Measurements from ENCODE around the gene C3orf70.

Gene C3orf70

DNA sequence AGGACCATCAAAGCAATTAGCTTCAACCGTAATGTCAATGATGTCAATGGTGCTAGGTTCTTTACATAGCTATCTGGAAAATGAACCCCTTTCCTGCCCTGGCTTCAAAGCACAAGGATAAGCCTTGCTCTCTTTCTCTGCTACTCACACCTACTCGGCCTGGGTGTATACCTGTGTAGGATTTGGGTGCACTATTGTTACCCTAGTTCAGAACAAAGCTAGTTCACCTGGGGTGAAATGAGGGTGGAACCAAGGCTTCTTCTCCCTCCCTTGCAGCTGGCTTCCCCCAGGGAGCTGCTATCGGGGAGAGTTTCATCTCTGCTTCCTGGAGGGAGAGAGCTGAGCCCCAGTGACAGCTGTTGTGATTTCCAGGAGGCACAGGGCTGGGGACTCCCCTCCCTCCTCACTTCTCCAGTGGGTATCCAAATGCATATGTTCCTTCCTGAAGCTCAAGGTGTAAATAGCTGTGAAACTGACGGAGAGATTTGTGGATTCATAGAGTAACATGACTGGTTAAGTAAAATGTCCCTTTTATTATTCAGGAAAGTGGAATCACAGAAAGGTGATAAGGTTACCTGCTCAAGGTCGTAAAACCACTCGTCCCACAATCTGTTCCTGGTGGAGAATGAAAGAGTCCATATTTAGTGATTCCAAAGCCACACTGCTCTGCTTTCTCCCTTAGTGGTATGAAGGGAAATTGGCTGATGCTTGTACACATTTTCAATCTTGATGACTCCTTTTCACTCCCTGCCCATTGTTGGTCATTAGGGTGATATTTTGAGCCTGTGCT lies 11.8 kb upstream of the C3orf70 start:
- Histone ChIP-seq H3K9ac (ENCODE audit: low read depth, low read length) (no peak overlapping the region), H3K9me3 (replicated peaks; ENCODE audit: low read length) (no peaks in the 10 kb centered on the region), H3K36me3 (ENCODE audit: insufficient read depth, low read length) (no peaks in the 10 kb centered on the region), H3K27me3 (ENCODE audit: control insufficient read depth, insufficient read depth, low read length) (peaks cover 34% of the 10 kb centered on the region), H3K4me3 (ENCODE audit: low read length) (no peak overlapping the region), H3K4me1 (ENCODE audit: control insufficient read depth, insufficient read depth, low read length) (no peaks in the 10 kb centered on the region), H3K4me2 (ENCODE audit: low read length) (no peak overlapping the region)

DNA sequence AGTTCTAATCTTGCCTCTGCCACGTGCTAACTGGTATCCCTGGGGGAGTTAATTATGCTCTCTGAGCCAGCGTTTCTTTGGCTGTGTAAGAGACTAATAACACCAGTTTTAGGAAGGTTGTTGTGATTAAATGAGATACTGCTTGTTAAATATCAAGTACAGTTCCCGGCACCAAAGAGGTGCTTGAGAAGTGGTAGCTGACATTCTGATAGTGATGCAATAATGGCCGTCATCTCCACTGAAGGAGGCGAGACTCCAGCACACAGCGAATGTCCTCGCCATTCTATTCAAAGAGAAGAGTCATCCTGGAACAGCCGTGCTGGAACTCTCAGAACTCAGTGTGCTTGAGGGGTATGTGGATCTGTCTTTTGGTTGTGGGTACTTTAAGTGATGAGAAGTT lies 9.8 kb upstream of the C3orf70 start:
- Histone ChIP-seq H3K4me2 (ENCODE audit: low read length) (no peak overlapping the region), H3K9ac (ENCODE audit: low read depth, low read length) (no peak overlapping the region), H3K27me3 (ENCODE audit: control insufficient read depth, insufficient read depth, low read length) (peaks cover 47% of the 10 kb centered on the region), H3K36me3 (ENCODE audit: insufficient read depth, low read length) (no peaks in the 10 kb centered on the region), H3K9me3 (replicated peaks; ENCODE audit: low read length) (no peaks in the 10 kb centered on the region), H3K4me1 (ENCODE audit: control insufficient read depth, insufficient read depth, low read length) (no peaks in the 10 kb centered on the region), H3K4me3 (ENCODE audit: low read length) (no peak overlapping the region)

DNA sequence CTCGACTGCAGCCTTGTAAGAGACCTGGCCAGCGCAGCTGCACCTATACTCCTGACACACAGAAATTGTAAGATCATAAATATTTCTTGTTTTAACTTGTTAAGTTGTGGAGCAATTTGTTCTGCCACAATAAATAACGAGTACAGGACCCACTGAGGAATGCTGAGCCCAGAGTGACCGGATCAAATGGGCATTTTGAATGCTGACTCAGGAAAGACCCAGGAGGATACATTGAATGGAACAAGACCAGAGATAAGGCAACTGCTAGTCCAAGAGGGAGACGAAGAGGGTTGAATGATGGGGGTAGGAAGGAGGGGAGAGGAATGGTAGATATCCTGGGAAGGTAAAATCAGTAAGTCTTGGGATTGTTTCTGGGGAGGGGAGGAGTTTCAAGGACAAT lies 8.9 kb upstream of the C3orf70 start:
- no peaks in the 10 kb centered on the region for H3K9me3 ChIP-seq (replicated peaks; ENCODE audit: low read length)
- H3K4me3 ChIP-seq (ENCODE audit: low read length): no peak overlapping the region
- H3K9ac ChIP-seq (ENCODE audit: low read depth, low read length): no peak overlapping the region
- H3K4me1 ChIP-seq (ENCODE audit: control insufficient read depth, insufficient read depth, low read length): no peaks in the 10 kb centered on the region
- no peaks in the 10 kb centered on the region for H3K36me3 ChIP-seq (ENCODE audit: insufficient read depth, low read length)
- peaks cover 55% of the 10 kb centered on the region for H3K27me3 ChIP-seq (ENCODE audit: control insufficient read depth, insufficient read depth, low read length)
- no peak overlapping the region for H3K4me2 ChIP-seq (ENCODE audit: low read length)

- no peaks in the 10 kb centered on the region for H3K9me3 ChIP-seq (replicated peaks; ENCODE audit: low read length)
- H3K4me1 ChIP-seq (ENCODE audit: control insufficient read depth, insufficient read depth, low read length): peaks cover 8% of the 10 kb centered on the region
- no peak overlapping the region for H3K4me2 ChIP-seq (ENCODE audit: low read length)
- H3K36me3 ChIP-seq (ENCODE audit: insufficient read depth, low read length): no peaks in the 10 kb centered on the region
- no peak overlapping the region for H3K9ac ChIP-seq (ENCODE audit: low read depth, low read length)
- H3K4me3 ChIP-seq (ENCODE audit: low read length): no peak overlapping the region
- peaks cover 68% of the 10 kb centered on the region for H3K27me3 ChIP-seq (ENCODE audit: control insufficient read depth, insufficient read depth, low read length)
Measured at GRCh38 chr3:185157347-185157746, 4.5 kb upstream of the C3orf70 start.

DNA sequence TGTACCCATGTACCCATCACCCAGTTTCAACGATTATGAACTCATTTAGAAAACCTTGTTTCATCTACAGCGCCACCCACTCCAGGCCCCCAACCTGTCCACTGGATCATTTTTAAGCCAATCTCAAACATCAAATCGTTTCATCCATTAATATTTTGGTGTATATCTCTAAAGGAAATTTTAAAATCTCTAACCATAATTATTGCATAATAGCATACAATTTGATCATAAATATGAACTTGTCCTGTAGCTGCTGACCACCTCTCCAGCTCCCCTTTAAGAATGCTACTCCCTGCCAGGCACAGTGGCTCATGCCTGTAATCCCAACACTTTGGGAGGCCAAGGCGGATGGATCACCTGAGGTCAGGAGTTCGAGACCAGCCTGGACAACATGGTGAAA lies 2.8 kb upstream of the C3orf70 start:
- Histone ChIP-seq H3K4me1 (ENCODE audit: control insufficient read depth, insufficient read depth, low read length) (peaks cover 9% of the 10 kb centered on the region), H3K36me3 (ENCODE audit: insufficient read depth, low read length) (no peaks in the 10 kb centered on the region), H3K4me3 (ENCODE audit: low read length) (no peak overlapping the region), H3K4me2 (ENCODE audit: low read length) (no peak overlapping the region), H3K9ac (ENCODE audit: low read depth, low read length) (no peak overlapping the region), H3K27me3 (ENCODE audit: control insufficient read depth, insufficient read depth, low read length) (peaks cover 72% of the 10 kb centered on the region), H3K9me3 (replicated peaks; ENCODE audit: low read length) (no peaks in the 10 kb centered on the region)

DNA sequence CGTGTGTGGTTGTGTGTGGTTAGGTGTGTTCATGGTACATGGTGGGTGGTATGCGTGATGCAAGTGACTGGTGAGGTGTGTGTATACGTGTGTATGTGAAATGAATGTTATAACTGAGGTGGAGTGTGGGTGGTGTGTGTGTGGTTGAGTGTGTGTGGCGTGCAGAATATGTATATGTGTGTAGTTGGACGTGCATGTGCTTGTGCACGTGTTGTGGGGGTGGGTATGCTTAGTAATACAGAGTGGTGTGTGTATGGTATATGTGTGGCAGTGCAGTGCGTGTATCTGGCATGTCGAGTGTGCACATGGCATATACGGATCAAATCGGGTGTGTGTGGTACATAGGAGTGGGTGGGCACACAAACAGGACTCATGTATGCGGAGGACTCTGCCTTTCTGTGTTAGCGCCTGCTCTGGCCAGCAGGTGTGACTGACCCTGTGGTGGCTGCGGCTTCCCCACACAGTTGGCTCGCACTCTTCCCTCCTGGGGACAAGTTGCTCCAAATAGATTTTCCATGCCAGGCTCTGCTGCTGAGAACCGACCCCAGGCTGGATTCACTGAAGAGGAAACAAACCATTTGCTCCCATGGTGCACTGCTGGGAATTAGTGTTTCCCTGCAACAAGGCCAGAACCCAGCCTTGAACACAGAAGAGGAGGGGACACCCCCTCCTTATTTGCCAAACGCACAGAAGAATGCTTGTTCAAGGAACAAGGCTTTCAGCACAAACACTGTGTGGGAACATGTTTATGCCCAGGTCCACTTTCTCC lies 1.2 kb upstream of the C3orf70 start:
- peaks cover 9% of the 10 kb centered on the region for H3K4me1 ChIP-seq (ENCODE audit: control insufficient read depth, insufficient read depth, low read length)
- no peaks in the 10 kb centered on the region for H3K9me3 ChIP-seq (replicated peaks; ENCODE audit: low read length)
- peaks cover 77% of the 10 kb centered on the region for H3K27me3 ChIP-seq (ENCODE audit: control insufficient read depth, insufficient read depth, low read length)
- no peak overlapping the region for H3K4me3 ChIP-seq (ENCODE audit: low read length)
- H3K9ac ChIP-seq (ENCODE audit: low read depth, low read length): no peak overlapping the region
- no peaks in the 10 kb centered on the region for H3K36me3 ChIP-seq (ENCODE audit: insufficient read depth, low read length)
- no peak overlapping the region for H3K4me2 ChIP-seq (ENCODE audit: low read length)

DNA sequence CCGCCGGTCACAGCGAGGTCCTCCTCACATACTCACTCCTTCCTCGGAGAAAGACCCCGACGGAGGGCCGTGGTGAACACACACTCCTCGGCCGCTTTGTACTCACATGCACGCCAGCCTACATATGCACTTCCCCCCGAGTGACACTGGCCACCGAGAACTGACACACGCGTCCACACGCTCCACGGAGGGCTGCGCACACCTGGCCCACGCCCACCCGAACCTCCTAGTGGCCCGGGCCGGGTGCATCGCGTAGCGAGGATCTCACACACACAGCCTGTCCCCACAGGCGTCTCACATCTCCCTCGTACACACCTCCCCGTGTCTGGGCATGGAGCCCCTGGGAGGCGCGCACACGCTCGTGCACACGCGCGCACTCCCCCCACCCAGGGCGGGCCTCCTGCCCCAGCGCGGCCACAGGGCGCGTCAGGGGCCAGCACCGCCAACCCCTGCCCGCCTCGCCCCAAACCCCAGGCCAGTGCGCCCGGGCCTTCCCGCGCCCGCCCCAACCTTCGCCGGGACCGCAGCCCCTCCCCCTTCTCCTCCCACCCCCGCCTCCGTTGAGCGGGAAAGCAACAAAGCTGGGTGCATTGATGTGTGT lies 411 bp upstream of the C3orf70 start:
- Histone ChIP-seq H3K9ac (ENCODE audit: low read depth, low read length) (peak overlapping the region; percentile 36), H3K4me2 (ENCODE audit: low read length) (peak overlapping the region; percentile 94), H3K36me3 (ENCODE audit: insufficient read depth, low read length) (no peaks in the 10 kb centered on the region), H3K4me3 (ENCODE audit: low read length) (peak overlapping the region; percentile 74), H3K27me3 (ENCODE audit: control insufficient read depth, insufficient read depth, low read length) (peaks cover 74% of the 10 kb centered on the region), H3K4me1 (ENCODE audit: control insufficient read depth, insufficient read depth, low read length) (peaks cover 9% of the 10 kb centered on the region), H3K9me3 (replicated peaks; ENCODE audit: low read length) (no peaks in the 10 kb centered on the region)

GRCh38 chr3:185151964-185152409 lies 873 bp downstream of the C3orf70 start:
- H3K9ac ChIP-seq (ENCODE audit: low read depth, low read length): peak overlapping the region; percentile 36
- H3K9me3 ChIP-seq (replicated peaks; ENCODE audit: low read length): no peaks in the 10 kb centered on the region
- peaks cover 9% of the 10 kb centered on the region for H3K4me1 ChIP-seq (ENCODE audit: control insufficient read depth, insufficient read depth, low read length)
- peak overlapping the region; percentile 74 for H3K4me3 ChIP-seq (ENCODE audit: low read length)
- peak overlapping the region; percentile 94 for H3K4me2 ChIP-seq (ENCODE audit: low read length)
- no peaks in the 10 kb centered on the region for H3K36me3 ChIP-seq (ENCODE audit: insufficient read depth, low read length)
- H3K27me3 ChIP-seq (ENCODE audit: control insufficient read depth, insufficient read depth, low read length): peaks cover 76% of the 10 kb centered on the region

DNA sequence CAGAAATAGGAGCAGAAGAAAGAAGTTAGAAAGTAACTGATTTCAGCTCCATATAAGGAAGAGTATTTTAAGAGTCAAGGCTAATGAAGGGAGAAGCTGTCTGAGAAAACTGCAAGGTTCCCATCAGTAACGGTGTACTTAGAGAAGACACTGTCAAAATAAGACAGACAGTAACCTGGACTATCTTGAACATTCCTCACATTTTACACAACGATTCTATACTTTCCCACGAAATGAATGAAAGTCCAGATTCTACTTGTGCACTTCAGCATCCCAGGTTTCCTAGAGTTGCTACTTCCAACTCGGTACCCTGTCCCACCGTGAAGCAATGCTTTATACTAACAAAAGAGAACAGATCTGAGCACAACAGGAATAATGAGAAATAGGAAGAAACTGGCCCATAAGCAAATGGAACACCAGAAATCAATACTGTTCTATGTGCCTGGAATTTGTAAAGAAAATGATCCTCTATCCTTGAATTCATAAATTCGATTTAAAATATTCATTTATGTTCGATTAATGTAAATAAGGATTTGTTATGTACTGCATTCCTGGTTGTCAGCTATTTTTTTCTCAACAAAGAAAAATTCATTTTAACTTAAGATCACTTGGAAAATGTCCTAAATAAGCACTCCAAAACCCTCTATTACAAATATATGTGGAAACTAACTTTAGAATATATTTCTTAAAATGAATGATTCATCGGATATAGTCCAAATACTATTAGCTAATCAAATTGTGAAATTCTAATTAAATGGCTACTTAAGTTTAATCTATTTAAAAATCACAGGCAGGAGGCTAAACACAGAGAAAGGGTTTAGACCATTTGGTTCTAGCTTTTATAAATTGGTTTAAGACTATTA lies 1.5 kb downstream of the C3orf70 start:
- peaks cover 76% of the 10 kb centered on the region for H3K27me3 ChIP-seq (ENCODE audit: control insufficient read depth, insufficient read depth, low read length)
- no peak overlapping the region for H3K4me3 ChIP-seq (ENCODE audit: low read length)
- no peaks in the 10 kb centered on the region for H3K9me3 ChIP-seq (replicated peaks; ENCODE audit: low read length)
- H3K9ac ChIP-seq (ENCODE audit: low read depth, low read length): no peak overlapping the region
- H3K4me2 ChIP-seq (ENCODE audit: low read length): no peak overlapping the region
- H3K4me1 ChIP-seq (ENCODE audit: control insufficient read depth, insufficient read depth, low read length): peaks cover 9% of the 10 kb centered on the region
- no peaks in the 10 kb centered on the region for H3K36me3 ChIP-seq (ENCODE audit: insufficient read depth, low read length)

GRCh38 chr3:185150561-185150960 lies 2.3 kb downstream of the C3orf70 start:
- Histone ChIP-seq H3K4me3 (ENCODE audit: low read length) (no peak overlapping the region), H3K9me3 (replicated peaks; ENCODE audit: low read length) (no peaks in the 10 kb centered on the region), H3K36me3 (ENCODE audit: insufficient read depth, low read length) (no peaks in the 10 kb centered on the region), H3K27me3 (ENCODE audit: control insufficient read depth, insufficient read depth, low read length) (peaks cover 76% of the 10 kb centered on the region), H3K9ac (ENCODE audit: low read depth, low read length) (no peak overlapping the region), H3K4me1 (ENCODE audit: control insufficient read depth, insufficient read depth, low read length) (peaks cover 9% of the 10 kb centered on the region), H3K4me2 (ENCODE audit: low read length) (no peak overlapping the region)

DNA sequence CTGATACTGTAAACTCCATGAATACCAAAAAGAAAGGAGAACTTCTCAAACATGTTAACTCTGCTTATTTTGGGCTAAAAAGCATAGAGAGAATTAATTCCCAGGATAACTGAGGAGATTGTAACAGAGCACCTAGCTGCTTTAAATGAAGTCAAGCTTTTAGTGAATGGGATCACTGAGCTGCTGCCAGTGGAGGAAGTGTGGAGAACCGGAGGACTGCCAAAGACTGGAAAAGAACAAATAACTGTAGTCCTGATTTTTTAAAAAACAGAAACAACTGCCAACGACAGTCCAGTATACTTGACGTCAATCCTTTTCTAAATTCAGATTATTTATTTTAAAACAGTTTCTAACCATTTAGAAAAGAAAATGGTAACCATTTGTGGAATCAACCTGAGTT lies 3.3 kb downstream of the C3orf70 start:
- no peak overlapping the region for H3K4me3 ChIP-seq (ENCODE audit: low read length)
- H3K9me3 ChIP-seq (replicated peaks; ENCODE audit: low read length): no peaks in the 10 kb centered on the region
- H3K4me1 ChIP-seq (ENCODE audit: control insufficient read depth, insufficient read depth, low read length): peaks cover 9% of the 10 kb centered on the region
- no peaks in the 10 kb centered on the region for H3K36me3 ChIP-seq (ENCODE audit: insufficient read depth, low read length)
- no peak overlapping the region for H3K9ac ChIP-seq (ENCODE audit: low read depth, low read length)
- peaks cover 69% of the 10 kb centered on the region for H3K27me3 ChIP-seq (ENCODE audit: control insufficient read depth, insufficient read depth, low read length)
- no peak overlapping the region for H3K4me2 ChIP-seq (ENCODE audit: low read length)

Data from skeletal muscle satellite cell (primary cell).